Esophagus squamous epithelium (tissue), 4 donors: ENCODE measurements around the gene HNRNPA3.

Source experiments
- CTCF ChIP-seq, 6 experiments: fragments of 450-650 bp in 4 of 6; fragments of 200-600 bp in 2 of 6; sonication (generic) in 2 of 6; IDR thresholded peaks; one replicate each; pipeline ENCODE4 v1.5.1; 2016 to 2019; ENCODE audit warnings: antibody characterized with exemption in 6 of 6, mild to moderate bottlenecking in 4 of 6, moderate library complexity in 4 of 6
- POLR2A ChIP-seq, 4 donors: fragments of 450-650 bp; IDR thresholded peaks; one replicate each; pipeline ENCODE4 v1.6.1; 2017; ENCODE audit warnings: antibody characterized with exemption in 4 of 4, mild to moderate bottlenecking in 4 of 4, moderate library complexity in 3 of 4

- TF ChIP-seq POLR2A (IDR thresholded peaks at IDR 0.05): no peak
- TF ChIP-seq CTCF (IDR thresholded peaks at IDR 0.05): no peak
Observed at GRCh38 chr2:177175917-177176668, 36.5 kb upstream of the HNRNPA3 start.
